Natural killer cell (primary cell): ENCODE results near the gene API5. TPM values are rescaled to one million over a fixed set of nuclear protein-coding genes. Genes with fewer than 3 reads are reported as not detected.
"Not testable (repeated sequence)": the region's sequence is repeated elsewhere in the genome, so short reads cannot be mapped to it uniquely, and the experiment has no call there.

ENCODE experiments used
- ATAC-seq, 3 donors: fragments of 150-1000 bp in 2 of 3; fragments of 200-7000 bp in 1 of 3; cut with Tn5 transposase; 1 replicate in 1 of 3; 2 replicates in 2 of 3; pipeline ENCODE4 v1.10.0; 2021; ENCODE audit warnings: mild to moderate bottlenecking in 2 of 3, moderate library complexity in 2 of 3
- DNase-seq, 2 donors: peaks; one replicate each; pipeline versions ENCODE4 v3.0.0 to v3.0.0-alpha.2; 2013 to 2021; ENCODE audit warnings: mixed read lengths in 1 of 2
- H3K27ac ChIP-seq: one replicate; pipeline ENCODE4 v1.5.1; 2013; ENCODE audit warnings: mild to moderate bottlenecking, low read length
- H3K27me3 ChIP-seq: one replicate; pipeline ENCODE4 v1.6.1; 2013; ENCODE audit warnings: low read length; ENCODE audit not compliant: control insufficient read depth, insufficient read depth
- H3K36me3 ChIP-seq: one replicate; pipeline ENCODE4 v1.6.1; 2013; ENCODE audit warnings: low read length; ENCODE audit not compliant: control insufficient read depth, insufficient read depth
- H3K4me1 ChIP-seq: one replicate; pipeline ENCODE4 v1.6.1; 2013; ENCODE audit warnings: low read length; ENCODE audit not compliant: control insufficient read depth, insufficient read depth
- H3K4me3 ChIP-seq: one replicate; pipeline ENCODE4 v1.5.1; 2013; ENCODE audit warnings: low read length
- H3K9me3 ChIP-seq: one replicate; pipeline ENCODE4 v1.6.1; 2013; ENCODE audit warnings: low read length; ENCODE audit not compliant: control insufficient read depth, insufficient read depth
- H3K27ac Mint-ChIP-seq, 2 donors: one replicate each; pipeline ENCODE4 v1.8.0; 2022; ENCODE audit warnings: mild to moderate bottlenecking in 2 of 2, mixed read lengths in 2 of 2, moderate library complexity in 1 of 2
- H3K27me3 Mint-ChIP-seq, 2 donors: one replicate each; pipeline ENCODE4 v1.8.0; 2022; ENCODE audit warnings: low read depth in 2 of 2, mixed read lengths in 2 of 2
- H3K36me3 Mint-ChIP-seq: one replicate; pipeline ENCODE4 v1.8.0; 2022; ENCODE audit warnings: mixed read lengths
- H3K4me1 Mint-ChIP-seq, 2 donors: one replicate each; pipeline ENCODE4 v1.8.0; 2022; ENCODE audit warnings: mixed read lengths in 2 of 2
- H3K4me3 Mint-ChIP-seq: one replicate; pipeline ENCODE4 v1.8.0; 2022; ENCODE audit warnings: mild to moderate bottlenecking, moderate library complexity, mixed read lengths
- H3K9me3 Mint-ChIP-seq, 2 donors: one replicate each; pipeline ENCODE4 v1.8.0; 2022; ENCODE audit warnings: mixed read lengths in 2 of 2
- WGBS: methylation state at CpG from one replicate; pipeline ENCODE4 v1.1.7; 2013; ENCODE audit warnings: missing lambda C conversion rate; ENCODE audit not compliant: insufficient coverage; 5-methylcytosine and 5-hydroxymethylcytosine counted together
- intact Hi-C: fragments of 100-400 bp; cut with micrococcal nuclease; formaldehyde crosslinking; loops from one replicate; pipeline ENCODE4 v1.14.2; 2022
- total RNA-seq, 4 donors: library from RNA; stranded (reverse); fragments of 120-200 nt in 1 of 4; gene quantifications; one replicate each; pipeline versions ENCODE4 v1.2.3 to v1.2.4, GENCODE V29; 2013 to 2022
- TF ChIP-seq, protein P1 (sequence below): fragments of 200-600 bp; IDR thresholded peaks from one replicate; pipeline ENCODE4 v1.8.0; 2022; ENCODE audit warnings: antibody characterized with exemption

The API5 gene
- total RNA-seq, 3 donors from 2014 or later (not counting 1 experiment from before 2014, with no cell fraction given) = 61.9 to 80.4 (median 77.2) TPM

DNA sequence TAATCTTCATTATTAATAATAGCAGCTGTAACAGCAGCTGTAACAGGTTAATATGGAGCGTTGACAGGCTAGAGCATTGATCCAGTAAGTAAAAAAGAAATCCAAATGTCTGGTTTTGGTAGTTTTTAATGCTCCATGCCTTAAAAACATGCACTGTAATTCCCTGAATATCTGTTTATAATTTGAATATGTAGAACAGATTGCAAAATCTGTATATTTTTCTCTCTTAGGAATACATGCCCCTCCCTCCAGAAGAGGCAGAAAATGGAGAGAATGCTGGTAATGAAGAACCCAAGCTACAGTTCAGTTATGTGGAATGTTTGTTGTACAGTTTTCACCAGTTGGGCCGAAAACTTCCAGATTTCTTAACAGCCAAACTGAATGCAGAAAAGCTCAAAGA, 16.7 kb downstream of the API5 start:
- no peaks in the 10 kb centered on the region for H3K9me3 Mint-ChIP-seq
- Histone ChIP-seq H3K9me3 (no peaks in the 10 kb centered on the region), H3K27me3 (no peaks in the 10 kb centered on the region), H3K4me3 (no peak overlapping the region), H3K4me1 (no peaks in the 10 kb centered on the region), H3K36me3 (peaks cover 95% of the 10 kb centered on the region), H3K27ac (no peak overlapping the region)
- no peak for ATAC-seq
- TF ChIP-seq, protein P1, sequence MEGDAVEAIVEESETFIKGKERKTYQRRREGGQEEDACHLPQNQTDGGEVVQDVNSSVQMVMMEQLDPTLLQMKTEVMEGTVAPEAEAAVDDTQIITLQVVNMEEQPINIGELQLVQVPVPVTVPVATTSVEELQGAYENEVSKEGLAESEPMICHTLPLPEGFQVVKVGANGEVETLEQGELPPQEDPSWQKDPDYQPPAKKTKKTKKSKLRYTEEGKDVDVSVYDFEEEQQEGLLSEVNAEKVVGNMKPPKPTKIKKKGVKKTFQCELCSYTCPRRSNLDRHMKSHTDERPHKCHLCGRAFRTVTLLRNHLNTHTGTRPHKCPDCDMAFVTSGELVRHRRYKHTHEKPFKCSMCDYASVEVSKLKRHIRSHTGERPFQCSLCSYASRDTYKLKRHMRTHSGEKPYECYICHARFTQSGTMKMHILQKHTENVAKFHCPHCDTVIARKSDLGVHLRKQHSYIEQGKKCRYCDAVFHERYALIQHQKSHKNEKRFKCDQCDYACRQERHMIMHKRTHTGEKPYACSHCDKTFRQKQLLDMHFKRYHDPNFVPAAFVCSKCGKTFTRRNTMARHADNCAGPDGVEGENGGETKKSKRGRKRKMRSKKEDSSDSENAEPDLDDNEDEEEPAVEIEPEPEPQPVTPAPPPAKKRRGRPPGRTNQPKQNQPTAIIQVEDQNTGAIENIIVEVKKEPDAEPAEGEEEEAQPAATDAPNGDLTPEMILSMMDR = no peak
- no peaks in the 10 kb centered on the region for H3K27me3 Mint-ChIP-seq
- peaks cover 30% of the 10 kb centered on the region for H3K36me3 Mint-ChIP-seq
- 95% methylated on average over 2 of the region's 2 CpGs for WGBS
- H3K4me1 Mint-ChIP-seq = no peaks in the 10 kb centered on the region
- H3K27ac Mint-ChIP-seq = no peak overlapping the region
- DNase-seq = no peak
- no peak overlapping the region for H3K4me3 Mint-ChIP-seq
- intact Hi-C loops = no loop called here

DNA sequence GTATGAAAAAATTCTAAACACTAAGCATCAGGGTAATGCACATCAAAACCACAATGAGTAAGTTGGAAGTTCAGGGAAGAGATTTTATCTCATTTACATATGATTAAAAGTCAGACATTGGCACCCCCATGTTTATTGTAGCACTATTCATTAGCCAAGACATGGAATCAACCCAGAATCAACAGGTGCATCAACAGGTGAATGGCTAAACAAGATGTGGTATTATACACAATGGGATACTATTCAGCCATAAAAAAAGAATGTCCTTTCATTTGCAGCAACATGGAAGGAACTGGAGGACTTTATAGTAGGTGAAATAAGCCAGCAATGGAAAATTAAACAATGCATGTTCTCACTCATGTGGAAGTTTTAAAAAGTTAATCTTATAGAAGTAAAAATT, 29.4 kb downstream of the API5 start:
- Mint-ChIP-seq H3K4me3 (no peak overlapping the region), H3K9me3 (no peaks in the 10 kb centered on the region), H3K27me3 (no peaks in the 10 kb centered on the region), H3K27ac (peak overlapping the region in 1 of 2 donors; percentile 2), H3K36me3 (peaks cover 14% of the 10 kb centered on the region), H3K4me1 (no peaks in the 10 kb centered on the region)
- ATAC-seq (no peak), DNase-seq (no peak)
- Histone ChIP-seq H3K27ac (no peak overlapping the region), H3K36me3 (peaks cover 32% of the 10 kb centered on the region), H3K4me3 (no peak overlapping the region), H3K27me3 (no peaks in the 10 kb centered on the region), H3K4me1 (no peaks in the 10 kb centered on the region), H3K9me3 (no peaks in the 10 kb centered on the region)
- TF ChIP-seq, protein P1 = no peak
- intact Hi-C loops = no loop called here

DNA sequence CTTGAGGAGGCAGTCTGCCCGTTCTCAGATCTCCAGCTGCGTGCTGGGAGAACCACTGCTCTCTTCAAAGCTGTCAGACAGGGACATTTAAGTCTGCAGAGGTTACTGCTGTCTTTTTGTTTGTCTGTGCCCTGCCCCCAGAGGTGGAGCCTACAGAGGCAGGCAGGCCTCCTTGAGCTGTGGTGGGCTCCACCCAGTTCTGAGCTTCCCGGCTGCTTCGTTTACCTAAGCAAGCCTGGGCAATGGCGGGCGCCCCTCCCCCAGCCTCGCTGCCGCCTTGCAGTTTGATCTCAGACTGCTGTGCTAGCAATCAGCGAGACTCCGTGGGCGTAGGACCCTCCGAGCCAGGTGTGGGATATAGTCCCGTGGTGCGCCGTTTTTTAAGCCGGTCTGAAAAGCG, 39.6 kb downstream of the API5 start:
- DNase-seq, intact Hi-C loops, H3K4me1 Mint-ChIP-seq, H3K9me3 ChIP-seq, H3K27ac ChIP-seq, H3K27me3 Mint-ChIP-seq, H3K4me3 Mint-ChIP-seq, H3K27me3 ChIP-seq, H3K4me3 ChIP-seq, H3K27ac Mint-ChIP-seq, H3K4me1 ChIP-seq, H3K36me3 ChIP-seq, H3K36me3 Mint-ChIP-seq, ATAC-seq, H3K9me3 Mint-ChIP-seq: not testable (repeated sequence)
- WGBS = no CpG with 5 or more reads among the region's 17 CpGs

DNA sequence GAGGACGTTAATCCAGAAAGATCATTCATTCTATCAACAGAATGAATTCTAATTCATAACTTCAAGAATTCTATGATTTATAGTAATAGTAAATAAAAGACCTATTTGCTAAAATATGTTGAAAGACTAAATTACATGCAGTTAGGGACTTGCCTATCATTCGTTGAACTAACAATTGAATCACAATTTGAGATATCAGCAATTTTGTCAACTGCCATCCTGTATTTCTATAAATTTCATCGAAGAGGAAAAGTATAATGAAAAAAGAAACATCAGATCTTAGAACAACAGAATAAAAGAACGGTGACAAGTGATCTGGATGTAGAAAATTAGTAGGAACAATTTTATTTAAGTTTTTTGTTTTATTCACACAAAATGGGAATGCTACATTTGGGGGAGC, 42.5 kb downstream of the API5 start:
- Histone ChIP-seq H3K27ac (no peak overlapping the region), H3K36me3 (no peaks in the 10 kb centered on the region), H3K27me3 (no peaks in the 10 kb centered on the region), H3K4me3 (no peak overlapping the region), H3K9me3 (no peaks in the 10 kb centered on the region), H3K4me1 (peaks cover 8% of the 10 kb centered on the region)
- no peak overlapping the region for H3K27ac Mint-ChIP-seq
- H3K4me3 Mint-ChIP-seq = no peak overlapping the region
- TF ChIP-seq, protein P1 = no peak
- ATAC-seq (no peak), DNase-seq (no peak)
- WGBS = no CpG with 5 or more reads among the region's 4 CpGs
- H3K4me1 Mint-ChIP-seq = peaks cover 16% of the 10 kb centered on the region in 2 donors
- intact Hi-C loops = no loop called here
- H3K9me3 Mint-ChIP-seq = no peaks in the 10 kb centered on the region
- no peaks in the 10 kb centered on the region for H3K36me3 Mint-ChIP-seq
- H3K27me3 Mint-ChIP-seq = no peaks in the 10 kb centered on the region
